Measurements from ENCODE around the gene INTS6. TPM values are rescaled to one million over a fixed set of nuclear protein-coding genes. Genes with fewer than 3 reads are reported as not detected.

Gene INTS6
- total RNA-seq, 1 experiment from 2014 or later, result 26.6 TPM

DNA sequence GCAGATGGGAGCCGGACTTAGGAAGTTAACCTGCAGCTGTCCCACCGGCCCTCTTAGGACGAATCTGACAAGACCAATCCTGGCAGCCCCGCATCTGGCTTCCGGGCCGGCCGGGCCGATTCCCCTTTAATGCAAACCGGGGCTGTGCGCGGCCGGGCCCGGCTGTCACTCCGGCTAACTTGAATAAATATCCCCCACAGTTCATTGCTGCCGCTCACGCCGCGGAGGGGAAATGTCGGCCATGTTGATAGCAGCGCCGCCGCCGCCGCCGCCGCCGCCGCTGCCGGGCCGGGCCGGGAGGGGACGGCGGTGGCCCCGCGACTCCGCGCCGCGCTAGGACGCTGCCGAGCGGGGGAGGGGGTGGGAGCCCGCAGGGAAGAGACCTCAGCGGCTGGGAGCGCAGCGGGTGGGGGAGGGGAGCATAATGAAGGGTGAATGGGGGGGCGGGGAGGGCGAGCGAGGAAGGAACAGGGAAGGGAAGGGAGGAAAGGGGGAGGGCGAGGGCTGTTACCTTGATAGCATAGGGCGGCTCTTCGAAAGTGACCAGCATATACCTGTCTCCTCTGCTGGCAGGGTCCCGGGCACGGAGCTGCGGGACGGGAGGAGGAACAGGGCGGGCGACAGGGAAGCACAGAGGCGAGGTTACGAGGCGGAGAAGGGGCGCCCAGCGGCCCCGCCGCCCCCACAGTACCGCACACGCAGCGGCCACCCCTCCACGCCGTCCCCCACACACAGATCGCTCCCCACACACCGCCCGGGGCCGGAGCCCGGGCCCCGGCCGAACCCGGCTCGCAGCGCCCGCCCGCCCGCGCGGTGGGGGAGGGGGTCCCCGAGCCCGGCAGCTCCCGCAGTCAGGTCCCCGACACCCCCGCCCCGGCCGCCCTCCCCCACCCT is 1.1 kb downstream of the INTS6 start:
- H3K79me2 ChIP-seq (ENCODE audit: low read length), result peaks cover 43% of the 10 kb centered on the region
- H3K36me3 ChIP-seq (ENCODE audit: low read depth, low read length), result peaks cover 23% of the 10 kb centered on the region; the same call in 1 of the 2 replicates
- no peaks in the 10 kb centered on the region for H3K27me3 ChIP-seq (ENCODE audit: low read length)
- peak; percentile 3 for ATAC-seq
- ChIA-PET CTCF (no interaction called here), POLR2A (ENCODE audit: unreplicated experiment) (interaction anchor here (1.9 kb wide), 1 partner anchor 187 kb away, joined by 7 read pairs; no protein-coding TSS in a partner anchor)
- peaks cover 23% of the 10 kb centered on the region for H3K4me1 ChIP-seq (ENCODE audit: insufficient read depth, low read length)
- TF ChIP-seq EZH2 (IDR thresholded peaks at IDR 0.05; ENCODE audit: low read length, unreplicated experiment), result no peak
- no peak for TF ChIP-seq EZH2phosphoT487 (IDR thresholded peaks at IDR 0.05; ENCODE audit: borderline replicate concordance, low read length)
- TF ChIP-seq, protein P1, sequence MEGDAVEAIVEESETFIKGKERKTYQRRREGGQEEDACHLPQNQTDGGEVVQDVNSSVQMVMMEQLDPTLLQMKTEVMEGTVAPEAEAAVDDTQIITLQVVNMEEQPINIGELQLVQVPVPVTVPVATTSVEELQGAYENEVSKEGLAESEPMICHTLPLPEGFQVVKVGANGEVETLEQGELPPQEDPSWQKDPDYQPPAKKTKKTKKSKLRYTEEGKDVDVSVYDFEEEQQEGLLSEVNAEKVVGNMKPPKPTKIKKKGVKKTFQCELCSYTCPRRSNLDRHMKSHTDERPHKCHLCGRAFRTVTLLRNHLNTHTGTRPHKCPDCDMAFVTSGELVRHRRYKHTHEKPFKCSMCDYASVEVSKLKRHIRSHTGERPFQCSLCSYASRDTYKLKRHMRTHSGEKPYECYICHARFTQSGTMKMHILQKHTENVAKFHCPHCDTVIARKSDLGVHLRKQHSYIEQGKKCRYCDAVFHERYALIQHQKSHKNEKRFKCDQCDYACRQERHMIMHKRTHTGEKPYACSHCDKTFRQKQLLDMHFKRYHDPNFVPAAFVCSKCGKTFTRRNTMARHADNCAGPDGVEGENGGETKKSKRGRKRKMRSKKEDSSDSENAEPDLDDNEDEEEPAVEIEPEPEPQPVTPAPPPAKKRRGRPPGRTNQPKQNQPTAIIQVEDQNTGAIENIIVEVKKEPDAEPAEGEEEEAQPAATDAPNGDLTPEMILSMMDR (conservative IDR thresholded peaks at IDR 0.05; ENCODE audit: low read depth, low read length), result no peak
- no peaks in the 10 kb centered on the region for H3F3A ChIP-seq (ENCODE audit: low read length, unreplicated experiment)
- peak overlapping the region; percentile 94 for H3K4me3 ChIP-seq (ENCODE audit: low read length)
- H4K20me1 ChIP-seq (ENCODE audit: low read length), result no peaks in the 10 kb centered on the region
- no TSS peak for BruUV-seq (replicated peaks)
- peak overlapping the region; percentile 94 for H3K4me2 ChIP-seq (ENCODE audit: low read length)
- H3K9me3 ChIP-seq (ENCODE audit: low read length), result no peaks in the 10 kb centered on the region
- no peaks in the 10 kb centered on the region for H3K9me2 ChIP-seq (replicated peaks; ENCODE audit: low read length)
- DNase-seq, result peak; percentile 50
- H3K9ac ChIP-seq (ENCODE audit: low read length), result peak overlapping the region; percentile 91
- H3K27ac ChIP-seq (ENCODE audit: low read length), result peak overlapping the region; percentile 62
- peak overlapping the region; percentile 63; the same call in 1 of the 2 replicates for H2AFZ ChIP-seq (ENCODE audit: low read length)
- intact Hi-C loops (cut with micrococcal nuclease), result loop anchor here (5.0 kb wide), 2 partner anchors 71 to 186 kb away; no protein-coding TSS in a partner anchor

DNA sequence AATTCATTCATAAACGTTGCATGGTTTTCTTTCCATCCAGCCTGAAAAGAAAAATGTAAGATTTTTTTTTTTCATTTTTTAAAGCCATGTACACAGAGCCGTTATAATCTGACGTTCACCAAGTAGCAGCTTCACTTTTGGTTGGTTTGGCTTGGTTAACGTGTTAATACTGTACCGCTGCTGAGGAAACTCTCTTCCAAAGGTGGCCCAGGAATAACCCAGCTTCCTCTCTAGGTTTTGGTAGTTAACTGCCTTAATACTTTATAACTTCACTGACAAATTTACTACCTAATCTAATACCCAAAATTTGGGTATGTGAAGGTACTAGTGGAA is 1.7 kb downstream of the INTS6 start:
- Histone ChIP-seq H3K4me1 (ENCODE audit: insufficient read depth, low read length) (peaks cover 23% of the 10 kb centered on the region), H3K27ac (ENCODE audit: low read length) (no peak overlapping the region), H3F3A (ENCODE audit: low read length, unreplicated experiment) (no peaks in the 10 kb centered on the region), H2AFZ (ENCODE audit: low read length) (peak overlapping the region; percentile 63; the same call in 1 of the 2 replicates), H3K27me3 (ENCODE audit: low read length) (no peaks in the 10 kb centered on the region), H3K9me2 (replicated peaks; ENCODE audit: low read length) (no peaks in the 10 kb centered on the region), H3K9me3 (ENCODE audit: low read length) (no peaks in the 10 kb centered on the region), H3K4me3 (ENCODE audit: low read length) (peak overlapping the region; percentile 94), H3K4me2 (ENCODE audit: low read length) (peak overlapping the region; percentile 94), H3K36me3 (ENCODE audit: low read depth, low read length) (peaks cover 27% of the 10 kb centered on the region; the same call in 1 of the 2 replicates), H3K9ac (ENCODE audit: low read length) (peak overlapping the region; percentile 91), H3K79me2 (ENCODE audit: low read length) (peaks cover 43% of the 10 kb centered on the region), H4K20me1 (ENCODE audit: low read length) (no peaks in the 10 kb centered on the region)
- intact Hi-C loops (cut with micrococcal nuclease), result loop anchor here (5.0 kb wide), 2 partner anchors 71 to 186 kb away; no protein-coding TSS in a partner anchor
- ChIA-PET CTCF (no interaction called here), POLR2A (ENCODE audit: unreplicated experiment) (no interaction called here)
- DNase-seq (no peak), ATAC-seq (no peak)
- no peak for TF ChIP-seq EZH2 (IDR thresholded peaks at IDR 0.05; ENCODE audit: low read length, unreplicated experiment)
- TF ChIP-seq, protein P1 (conservative IDR thresholded peaks at IDR 0.05; ENCODE audit: low read depth, low read length), result no peak
- TF ChIP-seq EZH2phosphoT487 (IDR thresholded peaks at IDR 0.05; ENCODE audit: borderline replicate concordance, low read length), result no peak
- BruUV-seq (replicated peaks), result TSS peak; percentile 40

DNA sequence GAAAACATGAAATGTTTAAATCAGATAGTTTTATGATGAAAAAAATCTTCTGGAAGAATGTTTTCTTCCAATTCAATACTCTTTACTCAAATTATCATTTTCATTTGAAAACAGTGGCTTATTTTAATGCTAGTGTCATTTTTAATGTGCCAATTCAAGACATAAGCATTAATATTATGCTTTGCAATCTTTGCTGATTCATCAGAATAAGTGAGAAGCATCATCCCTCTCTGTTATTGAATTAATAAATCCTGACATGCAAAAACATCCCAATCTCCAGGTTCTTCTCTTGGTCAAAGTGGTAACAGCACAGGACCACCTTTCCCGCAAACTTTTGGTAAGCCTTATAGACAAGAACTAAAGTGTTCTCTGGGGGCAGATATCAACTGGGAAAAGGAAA is 3.8 kb downstream of the INTS6 start:
- H3K4me2 ChIP-seq (ENCODE audit: low read length), result 0 out of 2 replicates have a peak overlapping the region, but pooled peaks have one; percentile 94
- H3K9me3 ChIP-seq (ENCODE audit: low read length), result no peaks in the 10 kb centered on the region
- no peak overlapping the region for H3K27ac ChIP-seq (ENCODE audit: low read length)
- peaks cover 27% of the 10 kb centered on the region; the same call in 1 of the 2 replicates for H3K36me3 ChIP-seq (ENCODE audit: low read depth, low read length)
- TF ChIP-seq EZH2phosphoT487 (IDR thresholded peaks at IDR 0.05; ENCODE audit: borderline replicate concordance, low read length) (no peak), EZH2 (IDR thresholded peaks at IDR 0.05; ENCODE audit: low read length, unreplicated experiment) (no peak)
- TF ChIP-seq, protein P1 (conservative IDR thresholded peaks at IDR 0.05; ENCODE audit: low read depth, low read length), result no peak
- no TSS peak for BruUV-seq (replicated peaks)
- H3K79me2 ChIP-seq (ENCODE audit: low read length), result peaks cover 39% of the 10 kb centered on the region
- intact Hi-C loops (cut with micrococcal nuclease), result no loop called here
- no peak overlapping the region for H2AFZ ChIP-seq (ENCODE audit: low read length)
- H3K4me3 ChIP-seq (ENCODE audit: low read length), result no peak overlapping the region
- no peaks in the 10 kb centered on the region for H3K9me2 ChIP-seq (replicated peaks; ENCODE audit: low read length)
- ChIA-PET POLR2A (ENCODE audit: unreplicated experiment) (no interaction called here), CTCF (no interaction called here)
- DNase-seq (no peak), ATAC-seq (no peak)
- no peaks in the 10 kb centered on the region for H3K27me3 ChIP-seq (ENCODE audit: low read length)
- no peaks in the 10 kb centered on the region for H3F3A ChIP-seq (ENCODE audit: low read length, unreplicated experiment)
- peaks cover 15% of the 10 kb centered on the region for H3K4me1 ChIP-seq (ENCODE audit: insufficient read depth, low read length)
- no peaks in the 10 kb centered on the region for H4K20me1 ChIP-seq (ENCODE audit: low read length)
- no peak overlapping the region for H3K9ac ChIP-seq (ENCODE audit: low read length)

All from PC-3 (cell line).